Cortex of kidney (tissue), 1 donor: ENCODE results near the gene SLC25A52.
"Not testable (repeated sequence)": the region's sequence is repeated elsewhere in the genome, so short reads cannot be mapped to it uniquely, and the experiment has no call there.

Experiments
- DNase-seq: peaks from one replicate; lab custom pipeline; 2025; lab: John Stamatoyannopoulos, UW

The SLC25A52 gene

GRCh38 chr18:31760695-31761094 is at the start of gene SLC25A52:
Gene SLC25A52, minus strand, starts transcription at chr18:31760880. Its CDS starts 219 bp downstream, at chr18:31760661.
- DNase-seq, result no peak

GRCh38 chr18:31809049-31809448 is 48.4 kb upstream of the SLC25A52 start:
- DNase-seq, result not testable (repeated sequence)

GRCh38 chr18:31801078-31801477 is 40.4 kb upstream of the SLC25A52 start:
- no peak for DNase-seq

GRCh38 chr18:31799257-31799656 is 38.6 kb upstream of the SLC25A52 start:
- not testable (repeated sequence) for DNase-seq

GRCh38 chr18:31798399-31798798 is 37.7 kb upstream of the SLC25A52 start:
- no peak for DNase-seq

GRCh38 chr18:31795747-31796146 is 35.1 kb upstream of the SLC25A52 start:
- DNase-seq, result no peak

- no peak for DNase-seq
Measured at GRCh38 chr18:31793531-31793930, 32.9 kb upstream of the SLC25A52 start.

GRCh38 chr18:31792580-31792911 is 31.9 kb upstream of the SLC25A52 start:
- no peak for DNase-seq

GRCh38 chr18:31791817-31792579 is 31.3 kb upstream of the SLC25A52 start:
- DNase-seq, result no peak

GRCh38 chr18:31789409-31789808 is 28.7 kb upstream of the SLC25A52 start:
- DNase-seq, result no peak

- DNase-seq, result no peak
Measured at GRCh38 chr18:31783059-31783458, 22.4 kb upstream of the SLC25A52 start.

GRCh38 chr18:31778391-31778950 is 17.8 kb upstream of the SLC25A52 start:
- DNase-seq, result no peak

GRCh38 chr18:31776093-31776492 is 15.4 kb upstream of the SLC25A52 start:
- no peak for DNase-seq

- DNase-seq, result no peak
Measured at GRCh38 chr18:31774962-31775361, 14.3 kb upstream of the SLC25A52 start.

GRCh38 chr18:31774477-31774785 is 13.8 kb upstream of the SLC25A52 start:
- no peak for DNase-seq

GRCh38 chr18:31773774-31774476 is 13.2 kb upstream of the SLC25A52 start:
- DNase-seq, result no peak

- no peak for DNase-seq
Measured at GRCh38 chr18:31772699-31773098, 12.0 kb upstream of the SLC25A52 start.

- DNase-seq, result no peak
Measured at GRCh38 chr18:31750273-31750672, 10.4 kb downstream of the SLC25A52 start.

GRCh38 chr18:31746396-31746795 is 14.3 kb downstream of the SLC25A52 start:
- no peak for DNase-seq

GRCh38 chr18:31744321-31745067 is 16.2 kb downstream of the SLC25A52 start:
- DNase-seq, result no peak

GRCh38 chr18:31743600-31743999 is 17.1 kb downstream of the SLC25A52 start:
- not testable (repeated sequence) for DNase-seq

GRCh38 chr18:31741097-31741735 is 19.5 kb downstream of the SLC25A52 start:
- DNase-seq, result no peak
